HG03432 (cell line): ENCODE measurements around the gene CLCA2.

Source experiments
- ATAC-seq: cut with Tn5 transposase; IDR thresholded peaks from one replicate; pipeline ENCODE4 v1.9.1; 2021; ENCODE audit warnings: mild to moderate bottlenecking, moderate library complexity; ENCODE audit not compliant: unreplicated experiment

The CLCA2 gene, protein sequence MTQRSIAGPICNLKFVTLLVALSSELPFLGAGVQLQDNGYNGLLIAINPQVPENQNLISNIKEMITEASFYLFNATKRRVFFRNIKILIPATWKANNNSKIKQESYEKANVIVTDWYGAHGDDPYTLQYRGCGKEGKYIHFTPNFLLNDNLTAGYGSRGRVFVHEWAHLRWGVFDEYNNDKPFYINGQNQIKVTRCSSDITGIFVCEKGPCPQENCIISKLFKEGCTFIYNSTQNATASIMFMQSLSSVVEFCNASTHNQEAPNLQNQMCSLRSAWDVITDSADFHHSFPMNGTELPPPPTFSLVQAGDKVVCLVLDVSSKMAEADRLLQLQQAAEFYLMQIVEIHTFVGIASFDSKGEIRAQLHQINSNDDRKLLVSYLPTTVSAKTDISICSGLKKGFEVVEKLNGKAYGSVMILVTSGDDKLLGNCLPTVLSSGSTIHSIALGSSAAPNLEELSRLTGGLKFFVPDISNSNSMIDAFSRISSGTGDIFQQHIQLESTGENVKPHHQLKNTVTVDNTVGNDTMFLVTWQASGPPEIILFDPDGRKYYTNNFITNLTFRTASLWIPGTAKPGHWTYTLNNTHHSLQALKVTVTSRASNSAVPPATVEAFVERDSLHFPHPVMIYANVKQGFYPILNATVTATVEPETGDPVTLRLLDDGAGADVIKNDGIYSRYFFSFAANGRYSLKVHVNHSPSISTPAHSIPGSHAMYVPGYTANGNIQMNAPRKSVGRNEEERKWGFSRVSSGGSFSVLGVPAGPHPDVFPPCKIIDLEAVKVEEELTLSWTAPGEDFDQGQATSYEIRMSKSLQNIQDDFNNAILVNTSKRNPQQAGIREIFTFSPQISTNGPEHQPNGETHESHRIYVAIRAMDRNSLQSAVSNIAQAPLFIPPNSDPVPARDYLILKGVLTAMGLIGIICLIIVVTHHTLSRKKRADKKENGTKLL

GRCh38 chr1:86423873-86424272, at the start of gene CLCA2:
CLCA2 (plus strand) TSS chr1:86424171; CDS start chr1:86424248, 77 bp downstream.
- no peak for ATAC-seq

DNA sequence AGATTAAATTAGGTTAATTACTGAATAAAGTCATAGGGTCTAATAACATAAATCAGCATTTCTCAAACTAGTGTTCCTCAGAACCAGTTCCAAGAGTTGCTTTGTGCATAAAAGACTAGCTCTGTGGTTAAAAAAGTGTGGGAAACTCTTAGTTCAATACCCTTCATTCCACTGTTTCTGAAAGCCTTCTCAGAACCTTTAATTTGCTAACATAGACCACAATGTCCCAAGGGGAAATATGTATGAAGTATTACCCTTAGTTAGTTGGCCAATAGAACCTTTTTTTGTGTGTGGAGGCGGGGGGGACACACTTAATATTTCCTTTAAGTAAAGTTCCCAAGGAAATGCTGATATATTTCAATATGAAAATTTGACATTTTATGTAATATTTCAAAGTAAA, 48.3 kb upstream of the CLCA2 start:
- ATAC-seq: no peak

DNA sequence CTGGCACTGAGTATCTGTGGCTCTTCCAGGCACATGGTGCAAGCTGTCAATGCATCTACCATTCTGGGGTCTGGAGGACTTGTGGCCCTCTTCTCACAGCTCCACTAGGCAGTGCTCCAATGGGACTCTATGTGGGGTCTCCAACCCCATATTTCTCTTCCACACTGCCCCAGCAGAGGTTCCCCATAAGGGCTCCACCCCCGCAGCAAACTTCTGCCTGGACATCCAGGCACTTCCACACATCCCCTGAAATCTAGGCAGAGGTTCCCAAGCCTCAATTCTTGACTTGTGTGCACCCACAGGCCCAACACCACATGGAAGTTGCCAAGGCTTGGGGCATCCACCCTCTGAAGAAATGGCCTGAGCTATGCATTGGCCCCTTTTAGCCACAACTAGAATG, 46.6 kb upstream of the CLCA2 start:
- no peak for ATAC-seq

DNA sequence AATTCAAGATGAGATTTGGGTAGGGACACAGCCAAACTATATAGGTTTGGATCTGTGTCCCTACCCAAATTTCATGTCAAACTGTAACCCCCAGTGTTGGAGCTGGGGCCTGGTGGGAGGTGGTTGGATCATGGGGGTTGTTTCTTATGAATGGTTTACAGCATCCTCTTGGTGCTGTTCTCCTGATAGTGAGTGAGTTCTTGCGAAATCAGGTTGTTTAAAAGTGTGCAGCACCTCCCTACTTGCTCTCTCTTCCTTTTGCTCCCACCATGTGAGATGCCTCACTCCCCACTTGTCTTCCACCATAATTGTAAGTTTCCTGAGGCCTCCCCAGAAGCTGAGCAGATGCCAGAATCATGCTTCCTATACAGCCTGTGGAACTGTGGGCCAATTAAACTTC, 45.2 kb upstream of the CLCA2 start:
- no peak for ATAC-seq

DNA sequence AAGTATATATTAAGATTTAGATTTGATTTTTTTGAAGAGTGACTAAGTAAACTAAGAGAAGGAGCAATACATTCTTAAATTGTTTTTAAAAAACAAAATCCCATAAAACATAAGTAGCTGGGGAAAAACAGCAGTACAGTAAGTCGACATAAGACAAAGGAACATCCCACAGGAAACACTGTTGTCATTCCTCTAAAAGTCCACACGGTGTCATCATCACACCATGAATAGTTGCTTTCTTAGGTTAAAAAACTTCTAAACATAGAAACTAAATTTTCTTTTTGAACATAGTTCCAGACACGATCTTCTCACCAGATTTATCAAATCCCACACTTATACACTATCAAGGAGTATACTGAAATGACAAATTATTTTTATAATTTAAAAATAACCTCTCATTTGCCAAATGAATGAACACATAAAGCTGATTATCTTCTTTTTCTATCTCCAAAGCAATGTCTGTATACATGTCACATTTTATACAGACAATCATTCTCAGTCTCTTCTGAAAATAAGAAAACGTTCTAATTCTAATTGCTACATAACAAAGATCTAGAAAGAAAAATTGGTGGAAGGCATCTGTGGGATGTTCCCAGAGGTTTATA, 43.6 kb upstream of the CLCA2 start:
- peak; percentile 73 for ATAC-seq

- no peak for ATAC-seq
Measured at GRCh38 chr1:86381223-86381622, 42.7 kb upstream of the CLCA2 start.

DNA sequence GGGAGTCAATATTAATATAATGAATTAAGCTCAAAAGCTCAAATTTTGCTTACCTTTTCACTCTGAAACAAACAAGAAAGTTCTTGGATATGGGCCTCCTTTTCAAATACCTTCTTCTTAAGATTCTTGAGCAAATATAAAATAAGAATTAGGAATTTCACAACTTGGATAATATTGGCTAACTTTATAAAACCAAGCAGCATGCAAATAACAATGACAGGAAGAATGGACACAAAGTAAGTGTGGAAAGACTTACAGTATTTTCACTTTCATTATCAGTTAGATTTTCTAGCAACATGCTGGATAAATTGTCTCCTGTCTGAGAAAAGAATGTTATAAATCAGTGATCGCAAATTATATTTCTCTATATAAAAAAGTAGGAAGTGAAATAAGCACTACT, 41.1 kb upstream of the CLCA2 start:
- ATAC-seq: peak; percentile 65

GRCh38 chr1:86387916-86388627, 35.9 kb upstream of the CLCA2 start:
- ATAC-seq: no peak

DNA sequence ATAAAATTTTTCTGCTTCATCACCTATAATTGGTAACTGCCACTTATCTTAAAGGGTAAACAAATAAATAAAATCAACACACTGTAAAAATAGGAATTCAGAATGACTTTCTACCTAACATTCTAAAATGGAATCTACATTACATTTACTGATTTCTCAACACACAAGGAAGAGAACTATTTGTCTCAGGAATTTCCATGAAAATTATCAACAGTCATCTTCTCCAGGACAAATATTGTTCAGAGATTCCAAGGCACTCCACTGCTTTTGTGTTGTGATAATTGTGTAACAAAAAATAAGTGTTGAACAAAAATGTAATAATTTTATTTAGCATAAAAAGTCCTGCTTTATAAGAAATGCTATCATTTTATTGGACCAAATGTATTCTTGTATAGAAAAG, 35.2 kb upstream of the CLCA2 start:
- ATAC-seq: no peak

GRCh38 chr1:86389307-86389706, 34.7 kb upstream of the CLCA2 start:
- ATAC-seq: peak; percentile 89

- no peak for ATAC-seq
Measured at GRCh38 chr1:86394416-86394815, 29.6 kb upstream of the CLCA2 start.

GRCh38 chr1:86395751-86396497, 28.0 kb upstream of the CLCA2 start, which contains the start of gene ODF2L:
ODF2L (minus strand) TSS chr1:86396323; CDS start chr1:86387027, 9,296 bp downstream.
- peak; percentile 100 for ATAC-seq

- peak; percentile 17 for ATAC-seq
Measured at GRCh38 chr1:86396498-86396890, 27.5 kb upstream of the CLCA2 start.

DNA sequence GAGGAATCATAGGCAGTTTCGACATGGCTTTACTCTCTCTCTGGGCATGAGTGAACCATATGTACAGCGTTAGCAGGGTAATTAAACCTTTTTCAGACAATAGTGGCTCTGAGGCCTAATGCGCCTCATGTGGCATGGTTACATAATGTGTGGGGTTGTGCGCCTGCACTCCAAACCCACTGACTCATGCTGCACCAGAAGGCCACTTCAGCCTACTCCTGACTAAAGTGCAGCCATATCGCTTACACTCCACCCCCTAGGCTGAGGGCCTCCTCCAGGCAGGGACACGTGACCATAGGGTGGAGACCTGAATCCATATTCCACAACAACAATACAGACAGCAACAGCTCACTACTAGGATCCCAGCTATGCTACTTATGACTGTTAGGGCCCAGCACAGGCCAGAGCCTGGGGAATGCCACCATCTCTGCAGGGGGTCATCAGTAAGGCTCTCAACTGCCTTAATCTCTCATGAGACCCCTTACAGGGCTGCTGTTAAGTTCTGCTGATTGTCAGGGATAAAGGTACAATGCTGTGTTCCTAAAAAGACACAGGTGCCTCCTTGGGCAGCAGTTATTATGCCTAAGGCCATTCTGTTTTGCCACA, 14.5 kb upstream of the CLCA2 start:
- ATAC-seq: no peak

DNA sequence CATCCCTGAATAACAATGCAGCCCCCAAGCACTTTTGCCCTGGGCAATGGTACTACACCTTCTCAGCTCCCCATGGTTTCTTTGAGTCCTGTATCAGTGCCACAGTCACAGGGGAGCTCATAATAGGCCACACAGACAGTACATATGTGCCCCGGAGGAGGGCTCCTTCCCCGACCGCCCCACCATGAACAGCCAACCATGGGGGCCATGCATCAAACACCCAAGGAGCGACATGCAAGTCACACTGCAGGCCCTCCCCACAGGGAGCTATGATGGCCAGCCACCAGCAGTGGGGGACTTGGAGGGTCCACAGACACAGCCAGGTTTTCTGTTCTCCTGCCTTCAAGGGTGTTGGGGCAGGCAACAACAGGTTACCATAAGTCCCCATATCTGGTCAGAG, 13.1 kb upstream of the CLCA2 start:
- no peak for ATAC-seq

DNA sequence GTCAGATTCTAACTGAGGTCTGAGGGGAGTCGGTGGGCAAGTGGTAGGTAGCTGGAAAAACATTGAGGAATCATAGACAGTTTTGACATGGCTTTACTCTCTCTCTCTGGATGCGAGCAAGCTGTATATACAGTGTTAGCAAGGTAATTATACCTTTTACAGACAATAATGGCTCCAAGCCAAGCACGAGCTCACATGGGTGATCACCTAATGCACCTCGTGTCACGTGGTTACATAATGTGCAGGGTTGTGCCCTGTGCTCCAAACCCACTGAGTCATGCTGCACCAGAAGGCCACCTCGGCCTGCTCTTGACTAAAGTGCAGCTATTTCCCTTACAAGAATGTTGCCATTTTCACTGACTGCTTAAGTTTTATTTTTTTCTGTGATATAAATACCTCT, 7.6 kb upstream of the CLCA2 start:
- ATAC-seq: no peak

DNA sequence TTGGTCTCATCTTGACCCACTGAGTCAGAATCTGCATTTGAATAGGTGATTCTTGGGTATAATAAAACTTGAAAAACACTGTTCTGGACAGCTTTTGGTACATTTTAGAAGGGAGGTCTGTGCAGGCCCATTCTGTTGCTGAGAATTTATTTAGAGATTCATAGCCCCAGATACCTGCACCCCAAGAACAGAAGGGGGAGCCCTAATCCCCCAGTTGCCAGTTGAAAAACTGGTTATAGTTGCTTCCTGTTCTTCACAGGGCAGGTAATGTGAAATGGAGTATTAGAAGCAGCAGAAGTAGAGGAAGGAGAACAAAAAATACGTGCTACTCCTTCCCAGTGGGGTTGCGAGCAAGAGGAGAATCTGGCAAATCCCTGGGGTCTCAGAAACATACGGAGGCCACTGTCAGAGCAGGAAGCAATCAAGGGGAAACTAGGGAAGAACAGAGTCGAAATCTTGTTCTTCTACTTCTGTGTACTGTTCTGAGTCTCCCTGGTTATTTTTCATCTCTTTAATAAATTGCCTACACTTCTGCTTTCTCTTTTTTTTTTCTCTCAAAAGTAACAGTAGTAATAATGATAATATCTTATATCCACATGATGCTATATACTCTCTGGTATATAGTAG, 4.6 kb upstream of the CLCA2 start:
- peak; percentile 88 for ATAC-seq

- no peak for ATAC-seq
Measured at GRCh38 chr1:86421601-86422280, 2.2 kb upstream of the CLCA2 start.

GRCh38 chr1:86423473-86423872, 498 bp upstream of the CLCA2 start:
- no peak for ATAC-seq
